Activated T-cell treated with anti-CD3 and anti-CD28 coated beads for 4 hours (primary cell): ENCODE data around the gene NSG1.
"Not testable (repeated sequence)": the region's sequence is repeated elsewhere in the genome, so short reads cannot be mapped to it uniquely, and the experiment has no call there.

Experiments used
- DNase-seq: peaks from one replicate; pipeline ENCODE4 v3.0.0-alpha.2; 2020

The NSG1 gene

GRCh38 chr4:4437798-4438470 is 51.0 kb downstream of the NSG1 start:
- DNase-seq: no peak

GRCh38 chr4:4438891-4439290 is 52.0 kb downstream of the NSG1 start:
- DNase-seq: no peak

- DNase-seq: no peak
Observed at GRCh38 chr4:4439782-4440181, 52.9 kb downstream of the NSG1 start.

- no peak for DNase-seq
Observed at GRCh38 chr4:4440333-4441061, 53.6 kb downstream of the NSG1 start.

- DNase-seq: no peak
Observed at GRCh38 chr4:4443821-4444220, 56.9 kb downstream of the NSG1 start.

- no peak for DNase-seq
Observed at GRCh38 chr4:4446434-4446833, 59.5 kb downstream of the NSG1 start.

- no peak for DNase-seq
Observed at GRCh38 chr4:4455210-4455865, 68.4 kb downstream of the NSG1 start.

GRCh38 chr4:4456351-4456750 is 69.4 kb downstream of the NSG1 start:
- no peak for DNase-seq

- no peak for DNase-seq
Observed at GRCh38 chr4:4456816-4457578, 70.1 kb downstream of the NSG1 start.

- no peak for DNase-seq
Observed at GRCh38 chr4:4457803-4458553, 71.1 kb downstream of the NSG1 start.

- DNase-seq: no peak
Observed at GRCh38 chr4:4459181-4459580, 72.3 kb downstream of the NSG1 start.

- DNase-seq: no peak
Observed at GRCh38 chr4:4460759-4461158, 73.9 kb downstream of the NSG1 start.

- no peak for DNase-seq
Observed at GRCh38 chr4:4461178-4461577, 74.3 kb downstream of the NSG1 start.

GRCh38 chr4:4461850-4462249 is 74.9 kb downstream of the NSG1 start:
- no peak for DNase-seq

GRCh38 chr4:4462970-4463369 is 76.1 kb downstream of the NSG1 start:
- DNase-seq: no peak

- not testable (repeated sequence) for DNase-seq
Observed at GRCh38 chr4:4465238-4465637, 78.3 kb downstream of the NSG1 start.
